Activated T-cell treated with anti-CD3 and anti-CD28 coated beads, Interleukin-2, amount 50 U/mL, for 24 hours (primary cell): Measurements from ENCODE around the gene C1QTNF4.

Experiments used
- DNase-seq: peaks from one replicate; pipeline ENCODE4 v3.0.0-alpha.2; 2020
- H3K27ac Mint-ChIP-seq: 2 replicates; pipeline ENCODE4 v1.8.0; 2020; ENCODE audit warnings: mild to moderate bottlenecking, mixed read lengths
- H3K27me3 Mint-ChIP-seq: 2 replicates; pipeline ENCODE4 v1.8.0; 2020; ENCODE audit warnings: mixed read lengths
- H3K36me3 Mint-ChIP-seq: 2 replicates; pipeline ENCODE4 v1.8.0; 2020; ENCODE audit warnings: low read depth, mixed read lengths
- H3K4me1 Mint-ChIP-seq: 2 replicates; pipeline ENCODE4 v1.8.0; 2020; ENCODE audit warnings: low read depth, mixed read lengths
- H3K4me3 Mint-ChIP-seq: 2 replicates; pipeline ENCODE4 v1.8.0; 2020; ENCODE audit warnings: mild to moderate bottlenecking, moderate library complexity, mixed read lengths
- H3K9me3 Mint-ChIP-seq: 2 replicates; pipeline ENCODE4 v1.8.0; 2020; ENCODE audit warnings: mixed read lengths

C1QTNF4 gene

DNA sequence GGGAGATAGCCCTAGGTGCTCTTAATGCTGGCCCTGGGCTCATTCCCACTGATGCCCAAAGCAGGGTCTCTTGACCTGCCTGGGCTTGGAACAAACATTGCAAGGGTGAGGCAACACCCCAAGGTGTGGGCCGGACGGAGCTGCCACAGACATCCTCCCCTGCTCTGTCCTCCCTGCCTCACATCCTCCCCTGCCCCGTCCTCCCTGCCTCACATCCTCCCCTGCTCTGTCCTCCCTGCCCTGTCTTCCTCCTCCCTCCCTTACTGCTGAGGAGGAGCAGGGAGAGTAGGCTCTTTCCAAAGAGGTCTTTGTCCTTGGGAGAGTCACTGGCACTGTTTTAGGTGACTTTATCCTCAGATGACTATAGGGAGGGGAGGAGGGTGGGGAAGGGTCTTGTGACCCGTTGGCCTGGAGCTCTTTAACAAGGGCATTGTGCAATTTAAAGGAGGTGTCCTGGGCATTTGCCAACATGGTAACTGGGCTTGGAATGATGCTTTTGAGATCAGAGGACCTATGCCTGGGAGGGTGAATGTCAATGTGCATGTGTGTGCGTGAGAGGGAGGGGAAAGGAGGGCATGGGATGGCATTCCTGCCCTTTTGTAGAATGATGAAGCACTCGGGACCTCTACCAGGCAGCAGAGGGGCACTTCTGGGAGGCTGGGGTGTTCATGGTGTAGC, 7.0 kb downstream of the C1QTNF4 start:
- H3K36me3 Mint-ChIP-seq = peaks cover 46% of the 10 kb centered on the region
- H3K27ac Mint-ChIP-seq = no peak overlapping the region
- DNase-seq = no peak

GRCh38 chr11:47586098-47586855, 7.9 kb downstream of the C1QTNF4 start, which contains the start of gene FAM180B:
FAM180B (plus strand) TSS chr11:47586678; CDS start chr11:47586769, 91 bp downstream.
- Mint-ChIP-seq H3K9me3 (no peaks in the 10 kb centered on the region), H3K4me3 (no peak within 1 kb of the TSS), H3K27ac (no peak within 1 kb of the TSS), H3K36me3 (peaks cover 55% of the 10 kb centered on the region), H3K4me1 (peaks cover 4% of the 10 kb centered on the region), H3K27me3 (no peaks in the 10 kb centered on the region)
- DNase-seq = no peak

More for the DNA sequence above, 7.0 kb downstream of the C1QTNF4 start:
- Mint-ChIP-seq H3K27me3 (peaks cover 5% of the 10 kb centered on the region), H3K9me3 (no peaks in the 10 kb centered on the region), H3K4me3 (no peak overlapping the region), H3K4me1 (peaks cover 2% of the 10 kb centered on the region)

DNA sequence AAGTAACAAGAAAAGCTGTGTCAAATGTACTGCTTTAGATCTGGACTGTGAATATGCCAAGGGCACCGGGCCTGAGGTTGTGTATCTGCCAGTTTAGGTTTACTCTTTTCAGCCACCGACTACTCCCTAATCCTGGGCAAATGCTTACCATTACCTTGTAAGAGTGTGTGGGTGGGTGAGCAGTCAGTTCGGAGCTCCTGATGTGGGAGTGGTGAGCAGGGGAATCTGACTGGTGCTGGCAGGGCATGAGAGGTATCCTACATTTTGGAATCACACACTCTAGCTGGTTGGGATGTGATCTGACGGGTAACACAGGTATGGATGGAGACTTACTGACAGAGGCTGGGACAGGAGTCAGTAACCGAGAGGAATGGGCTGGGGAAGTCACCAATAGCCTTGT, 10.4 kb downstream of the C1QTNF4 start:
- H3K9me3 Mint-ChIP-seq = no peaks in the 10 kb centered on the region
- peaks cover 78% of the 10 kb centered on the region for H3K36me3 Mint-ChIP-seq
- H3K27me3 Mint-ChIP-seq = no peaks in the 10 kb centered on the region
- H3K27ac Mint-ChIP-seq = no peak overlapping the region
- no peak for DNase-seq
- H3K4me1 Mint-ChIP-seq = peaks cover 20% of the 10 kb centered on the region
- no peak overlapping the region for H3K4me3 Mint-ChIP-seq

DNA sequence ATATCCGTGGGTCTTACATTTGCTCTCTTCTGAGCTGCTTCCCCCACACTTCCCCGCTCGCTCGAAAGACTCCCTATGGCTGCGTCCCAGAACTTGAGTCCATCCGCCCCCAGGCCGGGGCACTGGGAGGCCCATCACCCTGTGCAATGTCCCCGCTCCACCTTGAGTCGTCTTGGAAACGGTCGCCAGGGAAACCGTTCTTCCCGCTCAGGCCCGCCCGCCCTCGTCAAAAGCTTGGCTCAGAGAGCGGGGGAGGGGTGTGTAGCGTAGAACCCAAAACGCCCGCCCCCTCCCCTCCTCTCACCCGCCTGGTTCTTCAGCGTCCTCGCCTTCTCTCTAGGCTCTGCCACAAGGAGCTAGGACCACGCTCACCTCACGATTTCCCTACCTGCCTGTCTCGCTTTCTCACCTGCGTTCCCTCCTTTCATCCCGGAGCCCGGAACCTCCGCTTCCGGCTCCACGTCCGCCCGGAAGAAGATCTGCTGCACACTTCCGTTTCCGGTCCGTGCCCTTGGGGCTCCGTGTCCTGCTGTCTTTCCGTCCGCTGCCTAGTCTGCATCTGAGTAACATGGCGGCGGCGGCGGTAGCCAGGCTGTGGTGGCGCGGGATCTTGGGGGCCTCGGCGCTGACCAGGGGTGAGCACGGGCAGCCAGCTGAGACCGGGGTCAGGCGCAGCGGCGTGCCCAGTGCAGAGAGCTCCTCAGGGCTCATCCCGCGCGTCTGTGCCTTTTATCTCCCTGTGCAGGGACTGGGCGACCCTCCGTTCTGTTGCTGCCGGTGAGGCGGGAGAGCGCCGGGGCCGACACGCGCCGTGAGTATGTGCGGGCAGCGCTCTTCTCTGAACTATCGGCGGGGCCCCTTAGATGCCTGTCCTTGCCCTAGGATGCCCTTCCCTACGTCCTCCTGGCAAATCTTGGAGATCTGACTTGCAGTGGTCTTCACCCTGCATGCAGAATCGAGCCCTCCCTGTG, 15.4 kb downstream of the C1QTNF4 start, which contains the start of the genes KBTBD4 and NDUFS3:
TSS of gene KBTBD4 (minus strand) at position 447 of the 971 bp plus-strand sequence. CDS start at position 428, 19 bp downstream.
TSS of gene NDUFS3 (plus strand) at position 551 of the 971 bp plus-strand sequence. CDS start at position 569, 18 bp downstream.
- no peaks in the 10 kb centered on the region for H3K9me3 Mint-ChIP-seq
- peaks cover 41% of the 10 kb centered on the region for H3K4me1 Mint-ChIP-seq
- DNase-seq = peak; percentile 95
- peak within 1 kb of the TSS; percentile 93 for H3K4me3 Mint-ChIP-seq
- H3K27ac Mint-ChIP-seq = peak within 1 kb of the TSS; percentile 99
- H3K36me3 Mint-ChIP-seq = peaks cover 99% of the 10 kb centered on the region
- no peaks in the 10 kb centered on the region for H3K27me3 Mint-ChIP-seq

DNA sequence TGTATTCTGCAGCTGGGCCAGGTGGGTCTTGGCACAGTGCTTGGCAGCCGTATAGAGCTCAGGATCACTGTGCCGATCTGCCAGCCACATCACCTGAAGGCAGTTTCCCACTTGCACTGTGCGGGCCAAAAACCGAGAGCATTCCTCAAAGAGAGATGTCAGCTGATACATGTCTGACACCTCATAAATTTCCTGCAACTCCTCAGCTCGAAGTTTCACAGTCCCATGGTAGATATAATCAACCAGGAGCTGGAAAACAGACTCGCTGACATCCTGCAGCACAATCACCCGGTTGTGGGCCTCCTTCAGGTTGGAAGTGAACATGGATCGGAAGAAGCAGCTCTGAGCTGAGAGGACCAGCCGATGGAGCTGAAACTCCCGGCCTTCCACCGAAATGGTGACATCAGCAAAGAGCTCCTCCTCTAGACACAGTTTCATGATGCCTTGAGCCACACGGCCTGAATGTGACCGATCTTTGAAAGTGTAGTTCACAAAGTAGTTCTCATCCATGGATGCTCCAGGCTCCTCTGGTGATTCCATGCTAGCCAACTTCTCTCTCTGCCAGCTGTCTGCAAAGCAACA, 16.7 kb downstream of the C1QTNF4 start:
- DNase-seq = no peak
- Mint-ChIP-seq H3K9me3 (no peaks in the 10 kb centered on the region), H3K36me3 (peaks cover 99% of the 10 kb centered on the region), H3K27ac (peak overlapping the region; percentile 99), H3K27me3 (no peaks in the 10 kb centered on the region), H3K4me1 (peaks cover 44% of the 10 kb centered on the region), H3K4me3 (peak overlapping the region; percentile 93)

- Mint-ChIP-seq H3K4me3 (no peak overlapping the region), H3K4me1 (peaks cover 35% of the 10 kb centered on the region), H3K27ac (peak overlapping the region; percentile 18), H3K27me3 (no peaks in the 10 kb centered on the region), H3K36me3 (peaks cover 99% of the 10 kb centered on the region), H3K9me3 (no peaks in the 10 kb centered on the region)
- no peak for DNase-seq
Observed at GRCh38 chr11:47573321-47573720, 20.9 kb downstream of the C1QTNF4 start.

- H3K4me1 Mint-ChIP-seq = peaks cover 31% of the 10 kb centered on the region
- H3K4me3 Mint-ChIP-seq = no peak overlapping the region
- no peak for DNase-seq
- H3K9me3 Mint-ChIP-seq = no peaks in the 10 kb centered on the region
- peaks cover 97% of the 10 kb centered on the region for H3K36me3 Mint-ChIP-seq
- H3K27me3 Mint-ChIP-seq = no peaks in the 10 kb centered on the region
- H3K27ac Mint-ChIP-seq = peak overlapping the region; percentile 69
Observed at GRCh38 chr11:47572715-47573255, 21.4 kb downstream of the C1QTNF4 start.

DNA sequence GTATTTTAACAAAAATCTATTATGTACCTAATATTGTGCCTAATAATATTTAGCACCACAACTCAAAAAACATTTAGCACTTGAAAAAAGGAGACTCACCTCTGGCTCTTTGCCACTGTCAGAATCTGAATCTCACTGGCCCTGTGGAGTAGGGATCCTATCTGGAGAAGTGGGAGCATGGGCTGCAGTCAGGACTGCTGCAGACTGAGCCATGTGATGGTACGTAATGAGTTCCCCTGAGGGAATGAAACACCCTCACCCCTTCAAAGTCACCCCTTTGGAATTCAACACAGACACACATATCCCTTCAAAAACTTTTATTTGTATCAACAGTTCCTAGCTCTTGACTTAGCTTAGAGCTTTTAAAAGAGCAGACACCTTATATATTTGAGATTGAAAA, 22.3 kb downstream of the C1QTNF4 start:
- H3K4me3 Mint-ChIP-seq = no peak overlapping the region
- H3K4me1 Mint-ChIP-seq = peaks cover 23% of the 10 kb centered on the region
- no peaks in the 10 kb centered on the region for H3K9me3 Mint-ChIP-seq
- H3K27me3 Mint-ChIP-seq = no peaks in the 10 kb centered on the region
- H3K36me3 Mint-ChIP-seq = peaks cover 88% of the 10 kb centered on the region
- DNase-seq = no peak
- H3K27ac Mint-ChIP-seq = peak overlapping the region; percentile 69

DNA sequence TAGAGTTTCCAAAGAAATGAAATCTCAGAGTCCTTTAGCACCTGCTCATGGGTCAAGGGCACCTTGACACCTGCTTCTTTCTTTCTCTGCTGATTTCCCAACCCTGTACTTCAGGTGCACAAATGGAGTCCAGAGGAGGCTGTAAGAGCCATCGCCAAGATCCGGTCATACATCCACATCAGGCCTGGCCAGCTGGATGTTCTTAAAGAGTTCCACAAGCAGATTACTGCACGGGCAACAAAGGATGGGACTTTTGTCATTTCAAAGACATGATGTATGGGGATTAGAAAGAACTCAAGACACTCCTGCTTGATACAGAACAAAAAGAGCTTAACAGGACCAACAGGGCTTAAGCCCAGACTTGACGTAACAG, 22.9 kb downstream of the C1QTNF4 start:
- Mint-ChIP-seq H3K4me1 (peaks cover 26% of the 10 kb centered on the region), H3K27ac (peak overlapping the region; percentile 88), H3K9me3 (no peaks in the 10 kb centered on the region), H3K4me3 (no peak overlapping the region), H3K36me3 (peaks cover 88% of the 10 kb centered on the region), H3K27me3 (no peaks in the 10 kb centered on the region)
- DNase-seq = no peak

DNA sequence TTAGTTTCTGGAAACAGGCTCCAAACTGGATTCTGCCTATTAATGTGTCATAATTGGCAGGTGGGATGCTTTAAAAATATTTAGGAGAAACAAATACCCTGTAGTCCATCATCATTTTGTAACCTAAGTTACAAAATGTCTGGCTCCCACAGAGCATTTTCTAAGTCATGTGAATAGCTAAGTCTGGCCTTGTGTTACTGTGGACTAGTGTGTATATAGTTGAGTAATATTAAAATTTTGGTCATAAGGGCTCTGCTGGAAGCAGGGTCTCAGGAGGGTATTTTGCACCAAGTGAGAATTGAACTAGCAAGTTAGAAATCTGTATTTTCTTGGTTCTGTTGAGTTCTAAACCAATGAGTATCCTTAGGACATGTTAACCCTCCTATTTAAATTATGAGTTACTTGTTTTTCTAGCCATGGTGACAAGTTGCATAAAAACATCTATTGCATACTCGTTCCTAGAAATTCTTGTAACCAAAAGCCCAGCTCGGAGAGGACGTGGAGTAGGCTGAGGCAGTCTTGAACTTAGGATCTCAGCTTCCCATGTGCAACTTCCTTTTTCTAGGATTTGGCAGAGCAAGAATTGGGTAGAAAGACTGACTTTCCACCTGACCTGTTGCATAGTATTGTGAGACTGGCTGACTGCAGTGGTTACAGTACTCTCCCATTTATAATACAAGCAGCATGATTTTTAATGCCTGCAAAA, 23.4 kb downstream of the C1QTNF4 start:
- no peaks in the 10 kb centered on the region for H3K27me3 Mint-ChIP-seq
- H3K4me3 Mint-ChIP-seq = no peak overlapping the region
- H3K27ac Mint-ChIP-seq = peak overlapping the region; percentile 88
- no peak for DNase-seq
- H3K9me3 Mint-ChIP-seq = no peaks in the 10 kb centered on the region
- H3K4me1 Mint-ChIP-seq = peaks cover 27% of the 10 kb centered on the region
- H3K36me3 Mint-ChIP-seq = peaks cover 86% of the 10 kb centered on the region

DNA sequence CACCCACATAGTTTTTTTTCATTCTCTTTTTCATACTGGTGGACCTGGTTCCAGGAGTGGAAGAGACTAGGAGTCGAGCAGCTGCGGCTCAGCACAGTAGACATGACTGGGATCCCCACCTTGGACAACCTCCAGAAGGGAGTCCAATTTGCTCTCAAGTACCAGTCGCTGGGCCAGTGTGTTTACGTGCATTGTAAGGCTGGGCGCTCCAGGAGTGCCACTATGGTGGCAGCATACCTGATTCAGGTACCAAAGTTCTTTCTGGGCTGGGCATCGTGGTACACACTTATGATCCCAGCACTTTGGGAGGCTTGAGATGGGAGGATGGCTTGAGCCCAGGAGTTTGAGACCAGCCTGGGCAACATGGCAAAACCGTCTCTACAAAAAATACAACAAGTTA, 24.6 kb downstream of the C1QTNF4 start:
- no peak overlapping the region for H3K4me3 Mint-ChIP-seq
- peak overlapping the region; percentile 61 for H3K27ac Mint-ChIP-seq
- H3K4me1 Mint-ChIP-seq = peaks cover 29% of the 10 kb centered on the region
- no peaks in the 10 kb centered on the region for H3K9me3 Mint-ChIP-seq
- H3K27me3 Mint-ChIP-seq = no peaks in the 10 kb centered on the region
- no peak for DNase-seq
- peaks cover 78% of the 10 kb centered on the region for H3K36me3 Mint-ChIP-seq

GRCh38 chr11:47566149-47566698, 28.0 kb downstream of the C1QTNF4 start:
- H3K36me3 Mint-ChIP-seq = peaks cover 48% of the 10 kb centered on the region
- DNase-seq = no peak
- peaks cover 33% of the 10 kb centered on the region for H3K4me1 Mint-ChIP-seq
- H3K27ac Mint-ChIP-seq = peak overlapping the region; percentile 88
- H3K4me3 Mint-ChIP-seq = peak overlapping the region; percentile 88
- H3K9me3 Mint-ChIP-seq = no peaks in the 10 kb centered on the region
- no peaks in the 10 kb centered on the region for H3K27me3 Mint-ChIP-seq
